Raji (cell line): ENCODE measurements around the gene SPATA16.

Source experiments
- POLR2A ChIP-seq: IDR thresholded peaks from 2 replicates; pipeline ENCODE4 v1.6.1; 2011; ENCODE audit warnings: low read depth, low read length, control low read depth; ENCODE audit not compliant: insufficient read depth

Gene SPATA16, protein sequence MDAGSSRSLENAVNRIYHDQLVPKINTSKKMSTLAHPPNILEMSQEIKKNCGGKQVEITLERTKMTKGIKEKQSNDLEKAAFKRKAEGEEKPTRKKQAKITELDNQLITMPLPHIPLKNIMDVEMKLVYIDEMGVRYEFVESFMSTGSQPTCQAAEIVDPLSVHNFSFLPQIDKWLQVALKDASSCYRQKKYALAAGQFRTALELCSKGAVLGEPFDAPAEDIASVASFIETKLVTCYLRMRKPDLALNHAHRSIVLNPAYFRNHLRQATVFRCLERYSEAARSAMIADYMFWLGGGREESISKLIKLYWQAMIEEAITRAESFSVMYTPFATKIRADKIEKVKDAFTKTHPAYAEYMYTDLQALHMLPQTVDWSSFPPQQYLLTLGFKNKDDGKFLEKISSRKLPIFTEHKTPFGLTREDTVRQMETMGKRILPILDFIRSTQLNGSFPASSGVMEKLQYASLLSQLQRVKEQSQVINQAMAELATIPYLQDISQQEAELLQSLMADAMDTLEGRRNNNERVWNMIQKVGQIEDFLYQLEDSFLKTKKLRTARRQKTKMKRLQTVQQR

DNA sequence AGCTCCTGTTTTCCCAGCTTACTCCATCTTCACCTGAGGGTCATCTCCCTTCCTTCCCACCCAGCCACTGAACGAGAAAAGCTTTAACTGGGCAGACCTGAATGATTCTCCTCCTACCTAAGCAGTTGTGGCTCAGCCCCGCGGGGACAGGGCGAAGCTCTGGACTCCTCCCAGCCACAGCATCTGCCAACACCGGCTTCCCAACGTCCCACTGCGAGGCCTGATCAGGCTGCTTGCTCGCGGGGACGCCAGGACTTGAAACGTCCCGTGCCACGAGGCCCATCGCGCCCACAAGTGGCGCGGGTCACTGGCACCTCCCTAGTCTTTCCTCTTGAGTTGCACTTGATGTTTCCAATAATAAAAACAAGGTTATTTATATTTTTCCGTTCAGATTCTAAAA lies at the start of gene SPATA16:
Gene SPATA16 (minus strand): TSS at position 250 of the 400 bp plus-strand sequence. CDS start 23,504 bp downstream, outside the sequence.
- no peak for TF ChIP-seq POLR2A

DNA sequence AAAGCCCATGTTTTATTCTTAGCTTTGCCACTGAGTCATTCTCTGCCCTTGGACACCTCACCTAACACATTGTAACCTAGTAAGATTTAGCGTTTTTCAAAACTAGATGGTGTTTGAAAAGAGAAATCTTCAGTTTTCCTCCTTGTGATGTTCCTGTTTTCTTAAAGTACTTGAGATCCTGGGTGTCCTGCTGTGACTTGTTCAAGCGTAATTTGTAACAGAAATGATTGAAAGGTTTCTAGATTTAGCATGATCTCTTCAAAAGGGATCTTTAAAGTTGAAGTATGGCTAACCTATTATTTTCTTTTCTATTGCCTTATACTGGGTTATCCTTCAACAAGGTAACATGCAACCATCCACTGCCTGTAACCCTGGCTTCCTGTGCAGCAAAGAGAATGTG lies 32.6 kb upstream of the SPATA16 start:
- no peak for TF ChIP-seq POLR2A

DNA sequence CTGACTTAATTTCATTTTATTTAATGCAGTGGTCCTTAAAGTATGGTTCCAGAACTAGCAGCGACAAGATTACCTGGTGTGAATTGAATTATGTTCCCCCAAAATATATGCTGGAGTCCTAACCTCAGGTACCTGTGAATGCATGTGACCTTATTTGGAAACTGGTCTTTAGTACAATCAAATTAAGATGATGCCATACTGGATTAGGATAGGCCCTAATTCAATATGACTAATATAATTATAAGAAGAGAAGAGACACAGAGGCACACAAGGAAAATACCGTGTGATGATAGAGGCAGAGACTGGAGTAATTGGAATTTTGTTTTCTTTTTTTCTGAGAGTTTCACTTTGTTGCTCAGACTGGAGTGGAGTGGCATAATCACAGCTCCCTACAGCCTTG lies 12.6 kb upstream of the SPATA16 start:
- no peak for TF ChIP-seq POLR2A

DNA sequence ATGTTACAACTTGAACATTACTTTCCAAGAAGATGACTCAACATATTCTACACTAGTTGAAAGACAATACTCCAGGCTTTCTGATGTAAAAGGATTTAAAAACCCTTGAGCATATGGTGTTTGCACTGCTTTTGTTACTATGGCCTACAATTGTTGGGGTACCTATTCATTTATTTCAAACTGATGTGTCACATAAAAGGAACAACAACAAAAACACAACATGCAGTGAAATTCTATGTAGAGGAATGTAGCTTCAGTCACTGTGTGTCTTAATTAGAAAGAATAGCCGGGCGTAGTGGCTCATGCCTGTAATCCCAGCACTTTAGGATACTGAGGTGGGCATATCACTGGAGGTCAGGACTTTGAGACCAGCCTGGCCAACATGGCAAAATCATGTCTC lies 1.6 kb downstream of the SPATA16 start:
- no peak for TF ChIP-seq POLR2A

DNA sequence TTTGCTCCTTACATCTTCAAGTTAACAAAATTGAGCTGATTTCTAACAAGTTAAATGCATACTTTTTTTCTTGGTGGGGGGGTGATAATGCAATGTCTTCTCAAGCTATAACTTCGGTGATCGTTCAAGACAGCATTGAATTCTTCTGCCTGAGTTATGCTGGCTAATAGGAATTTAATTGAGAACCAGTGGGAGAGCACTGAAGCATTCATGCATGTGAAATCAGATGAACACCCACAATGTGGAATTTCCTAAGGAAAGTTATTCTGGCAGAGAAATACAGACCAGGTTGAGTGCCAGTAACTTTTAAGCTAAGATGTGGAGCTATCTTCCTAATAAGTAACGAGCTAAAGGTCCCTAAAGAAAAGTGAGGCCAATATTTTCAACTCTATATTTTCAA lies 3.0 kb downstream of the SPATA16 start:
- TF ChIP-seq POLR2A = no peak

DNA sequence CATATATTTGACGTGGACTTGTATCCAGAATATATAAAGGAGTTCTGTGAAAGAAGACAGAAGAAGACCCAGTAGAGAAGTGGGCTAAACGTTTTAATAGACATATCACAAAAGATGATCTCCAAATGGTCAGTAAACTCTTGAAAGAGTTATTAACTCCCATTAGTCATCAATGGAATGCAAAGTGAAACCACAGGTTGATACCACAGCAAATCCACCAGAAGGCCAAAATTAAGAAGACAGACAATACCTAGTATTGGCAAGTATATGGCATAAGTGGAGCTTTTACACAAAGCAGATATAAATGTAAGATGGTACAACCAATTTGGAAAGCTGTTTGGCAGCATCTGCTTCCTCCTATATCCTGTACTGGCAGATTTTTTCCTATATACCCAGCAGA lies 6.0 kb downstream of the SPATA16 start:
- TF ChIP-seq POLR2A = no peak

DNA sequence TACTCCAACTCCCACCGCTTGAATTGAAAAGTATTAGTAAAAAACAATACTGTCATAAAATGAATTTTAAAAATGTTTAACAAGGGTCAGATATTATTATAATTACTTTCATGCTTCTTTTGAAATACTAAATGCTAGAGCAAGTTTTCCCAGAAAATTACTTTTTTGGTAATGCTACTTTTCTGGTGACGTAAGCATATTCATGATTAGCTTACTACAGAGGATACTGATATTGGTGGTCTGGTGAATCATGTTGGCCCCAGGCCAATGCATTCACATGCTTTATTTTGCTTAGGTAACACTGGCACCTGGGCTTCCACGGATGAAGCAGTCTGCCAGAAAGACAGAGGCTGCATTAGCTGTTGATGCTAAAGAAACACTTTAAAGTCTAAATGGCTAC lies 12.4 kb downstream of the SPATA16 start:
- TF ChIP-seq POLR2A = no peak

DNA sequence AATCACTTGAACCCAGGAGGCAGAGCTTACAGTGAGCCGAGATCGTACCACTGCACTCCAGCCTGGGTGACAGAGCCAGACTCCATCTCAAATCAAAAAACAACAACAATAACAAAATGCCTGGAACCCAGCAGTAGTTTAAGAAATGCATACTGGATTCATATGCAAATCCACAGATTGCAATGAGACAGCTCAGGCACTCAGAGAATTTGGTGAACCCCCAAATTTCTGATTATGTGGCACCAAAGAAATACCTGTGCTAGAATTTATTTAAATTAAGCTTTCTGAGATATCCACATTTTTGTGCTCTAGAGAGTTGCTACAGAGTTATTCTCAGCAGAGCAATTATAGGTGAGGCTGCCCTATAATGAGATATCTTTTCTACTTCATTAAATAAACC lies 29.7 kb downstream of the SPATA16 start:
- no peak for TF ChIP-seq POLR2A

DNA sequence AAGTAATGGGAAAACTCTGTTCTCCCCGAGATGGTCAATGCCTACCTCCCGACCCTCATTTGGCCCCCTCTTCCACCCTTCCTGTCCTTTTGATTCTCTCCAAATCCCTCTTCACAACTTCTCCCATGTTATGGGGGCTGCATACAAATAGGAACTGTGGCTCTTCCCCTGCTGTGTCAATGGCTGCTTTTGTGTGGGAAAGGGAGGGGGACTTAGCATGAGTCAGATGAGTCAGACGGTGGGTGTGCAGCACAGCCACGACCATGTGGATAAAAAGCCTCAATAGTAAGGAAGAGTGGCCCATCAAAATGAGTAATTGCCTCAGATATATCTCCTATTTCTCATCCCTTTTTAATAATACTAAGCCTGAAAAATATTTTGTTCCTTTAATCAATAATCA lies 31.9 kb downstream of the SPATA16 start:
- no peak for TF ChIP-seq POLR2A

DNA sequence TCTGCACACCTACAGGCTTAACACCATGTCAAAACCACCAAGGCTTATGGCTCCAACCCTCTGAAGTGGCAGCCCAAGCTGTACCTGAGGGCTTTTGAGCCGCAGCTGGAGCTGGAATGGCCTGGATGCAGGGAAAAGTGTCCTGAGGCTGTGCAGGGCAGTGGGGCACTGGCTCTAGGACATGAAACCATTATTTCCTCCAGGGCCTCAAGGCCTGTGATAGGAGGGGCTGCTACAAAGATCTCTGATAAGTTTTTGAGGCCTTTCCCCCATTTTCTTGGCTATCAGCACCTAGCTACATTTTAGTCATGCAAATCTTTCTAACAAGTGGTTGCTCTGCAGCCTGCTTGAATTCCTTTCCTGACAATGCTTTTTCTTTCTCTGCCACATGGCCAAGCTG lies 37.6 kb downstream of the SPATA16 start:
- no peak for TF ChIP-seq POLR2A

DNA sequence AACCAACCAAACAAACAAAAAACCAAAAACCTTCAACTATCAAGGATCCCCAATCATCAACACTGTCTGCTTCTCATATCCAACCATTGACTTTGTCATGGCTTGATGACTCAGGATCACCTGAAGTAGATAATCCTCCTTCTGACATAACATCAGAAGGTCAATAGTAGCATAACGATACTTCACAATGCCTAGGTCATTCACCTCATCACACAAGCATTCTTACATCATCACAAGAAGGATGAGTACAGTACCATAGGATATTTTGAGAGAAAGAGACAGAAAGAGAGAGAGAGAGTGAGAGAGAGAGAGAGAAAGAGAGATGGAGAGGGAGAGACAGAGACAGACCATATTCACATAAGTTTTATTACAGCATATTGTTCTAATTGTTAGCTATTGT lies 42.1 kb downstream of the SPATA16 start:
- TF ChIP-seq POLR2A = no peak

DNA sequence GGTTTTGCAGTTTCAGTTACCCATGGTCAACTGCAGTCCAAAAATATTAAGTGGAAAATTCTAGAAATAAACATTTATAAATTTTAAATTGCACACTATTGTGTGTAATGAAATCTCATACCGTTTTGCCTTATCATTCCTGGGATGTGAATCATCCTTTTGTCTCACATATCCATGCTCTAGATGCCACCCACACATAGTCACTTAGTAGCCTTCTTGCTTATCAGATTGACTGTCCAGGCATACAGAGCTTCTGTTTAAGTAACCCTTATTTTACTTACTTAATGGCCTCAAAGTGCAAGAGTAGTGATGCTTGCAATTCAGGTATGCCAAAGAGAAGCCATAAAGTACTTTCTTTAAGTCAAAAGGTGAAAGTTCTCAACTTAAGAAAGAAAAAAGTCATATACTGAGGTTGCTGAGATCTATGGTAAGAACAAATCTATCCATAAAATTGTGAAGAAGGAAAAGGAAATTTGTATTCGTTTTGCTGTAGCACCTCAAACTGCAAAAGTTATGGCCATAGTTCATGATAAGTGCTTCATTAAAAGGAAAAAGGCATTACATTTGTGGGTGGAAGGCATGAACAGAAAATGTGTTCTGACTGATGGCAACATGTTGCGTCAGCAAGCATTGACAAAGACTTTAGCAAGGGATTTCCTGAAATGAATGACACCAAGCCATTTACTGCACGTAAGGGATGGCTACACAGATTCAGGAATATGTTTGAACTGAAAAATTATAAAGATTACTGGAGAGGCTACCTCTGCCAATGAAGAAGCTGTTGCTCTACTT lies 43.8 kb downstream of the SPATA16 start:
- no peak for TF ChIP-seq POLR2A

DNA sequence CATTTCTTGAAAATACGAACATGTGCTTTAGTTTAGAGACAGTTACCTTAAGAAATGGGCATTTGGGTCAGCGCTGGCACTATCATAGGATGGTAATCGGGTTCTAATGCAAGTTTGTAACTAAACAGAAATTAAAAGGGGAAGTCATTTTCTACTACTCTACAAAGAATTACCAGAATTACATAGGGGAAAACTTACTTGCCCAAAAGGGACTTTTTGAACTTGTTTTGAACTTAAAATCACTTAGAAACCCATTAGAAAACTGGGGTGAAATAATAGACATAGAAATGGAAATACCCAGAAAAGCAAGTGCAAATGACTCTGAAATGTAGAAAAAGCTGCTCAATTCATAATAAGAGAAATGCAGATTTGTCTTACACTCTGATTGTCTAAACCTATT lies 44.9 kb downstream of the SPATA16 start:
- no peak for TF ChIP-seq POLR2A

DNA sequence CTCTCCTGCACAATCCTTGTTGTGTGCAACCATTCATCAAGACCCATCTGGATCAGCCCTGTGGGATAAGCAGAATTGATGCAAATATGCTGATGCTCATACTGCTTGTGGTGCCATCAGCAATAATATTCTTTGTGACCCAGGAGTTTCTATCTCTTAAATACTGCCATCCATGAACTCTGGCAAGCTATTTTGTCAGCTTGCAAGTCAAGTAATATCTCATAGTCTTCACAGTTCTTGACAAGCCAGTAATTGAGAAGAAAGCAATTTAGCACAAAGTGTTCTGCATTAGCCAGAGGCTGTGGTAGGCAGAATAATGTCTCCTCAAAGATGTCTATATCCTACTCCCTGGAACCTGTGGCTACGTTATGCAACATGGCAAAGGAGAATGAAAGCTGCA lies 49.0 kb downstream of the SPATA16 start:
- TF ChIP-seq POLR2A = no peak

DNA sequence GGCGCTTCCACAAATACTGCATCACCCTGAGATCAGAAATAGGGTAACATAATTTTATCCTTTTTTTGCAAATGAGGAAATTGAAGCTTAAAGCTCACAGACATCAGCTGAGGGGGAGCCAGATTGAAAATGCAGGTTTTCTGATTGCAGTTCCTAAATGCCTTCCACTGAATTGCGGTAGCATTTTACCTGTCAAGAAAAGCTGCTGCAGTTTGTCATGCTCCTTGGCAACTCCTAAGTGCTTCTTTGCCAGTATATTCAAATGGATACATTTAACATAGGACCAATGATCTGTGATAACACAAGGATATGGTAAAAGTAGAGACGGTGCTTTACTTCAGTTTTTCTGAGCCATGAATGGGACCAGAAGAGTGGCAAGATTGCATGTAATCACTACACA lies 50.5 kb downstream of the SPATA16 start:
- no peak for TF ChIP-seq POLR2A

DNA sequence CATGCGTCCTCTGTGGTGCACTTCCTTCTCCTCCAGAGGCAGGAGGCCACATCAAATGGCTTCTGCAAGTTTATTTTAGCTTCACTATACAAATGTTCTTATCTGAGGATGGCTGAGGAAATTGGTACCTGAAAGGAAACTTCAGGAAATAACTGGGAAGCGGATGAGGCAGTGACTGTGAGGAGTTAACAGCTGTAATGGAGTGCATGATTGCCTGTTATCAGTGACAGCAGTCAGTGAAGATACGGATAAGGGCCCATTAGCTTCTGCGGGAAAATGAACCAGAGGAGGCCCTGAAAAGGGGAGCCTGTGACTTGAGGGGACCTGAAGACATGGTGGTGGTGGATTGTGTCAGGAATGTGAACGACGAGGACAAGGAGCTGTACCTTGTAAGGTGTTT lies 51.8 kb downstream of the SPATA16 start:
- TF ChIP-seq POLR2A = no peak

DNA sequence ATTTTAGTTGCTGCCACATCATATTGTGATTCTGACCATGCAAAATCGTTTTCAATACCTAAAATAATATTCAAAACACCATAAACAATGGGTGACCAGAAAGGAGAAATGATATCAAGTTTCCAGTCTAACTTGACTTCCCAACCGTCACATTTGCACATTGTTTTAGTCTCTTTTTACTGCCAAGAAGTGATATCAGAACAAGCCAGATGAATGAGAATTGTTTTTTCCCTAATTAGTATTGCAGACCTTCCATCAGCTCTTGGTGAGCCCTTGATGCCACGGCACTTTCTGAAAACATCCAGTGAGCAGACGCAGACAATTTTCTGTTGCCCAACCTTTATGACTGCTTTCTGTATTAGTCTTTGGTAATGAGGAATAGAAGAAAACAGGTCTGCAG lies 62.5 kb downstream of the SPATA16 start:
- TF ChIP-seq POLR2A = no peak
